HepG2 (cell line): ENCODE measurements around the gene LRRC51. TPM values are rescaled to one million over a fixed set of nuclear protein-coding genes. Genes with fewer than 3 reads are reported as not detected.

Experiments used
- ATAC-seq: fragments of 200-7000 bp; cut with Tn5 transposase; 3 replicates; pipeline ENCODE4 v1.9.1; 2020; ENCODE audit warnings: mild to moderate bottlenecking, moderate library complexity
- BruUV-seq: library from RNA; stranded (reverse); fragments of 400-500 nt; replicated peaks from 2 replicates; lab custom pipeline; 2021; lab: Mats Ljungman, UMichigan
- CTCF ChIA-PET: fragments of 300-600 bp; formaldehyde crosslinking; extraction: SDS; loops from one replicate; lab custom pipeline; 2021; ENCODE audit warnings: low total read pairs, inconsistent platforms, low intra/inter-chr PET ratio; lab: Yijun Ruan, JAX
- POLR2A ChIA-PET: fragments of 350-600 bp; sonication (Branson Sonifier 250); formaldehyde crosslinking; loops from one replicate; lab custom pipeline; 2020; ENCODE audit warnings: antibody characterized with exemption, inconsistent platforms; lab: Yijun Ruan, JAX
- DNase-seq: peaks from one replicate; pipeline ENCODE4 v3.0.0-alpha.2; 2015; ENCODE audit warnings: low spot score
- FAIRE-seq: peaks from 3 replicates; lab custom pipeline; 2011; peaks lifted over from hg19 to GRCh38; lab: Jason Lieb, UNC
- H2AFZ ChIP-seq: one replicate; pipeline ENCODE4 v1.6.1; 2011; ENCODE audit warnings: low read length, inconsistent platforms
- H3K27ac ChIP-seq: fragments of 300-600 bp; 3 replicates; pipeline ENCODE4 v1.8.0; 2011; ENCODE audit warnings: mixed run types, mild to moderate bottlenecking, mixed read lengths, low read length, inconsistent platforms; ENCODE audit not compliant: insufficient read depth; ENCODE audit errors: extremely low read length
- H3K27me3 ChIP-seq, 2 experiments: fragments of 200-600 bp in 1 of 2; 2 replicates in 1 of 2; 3 replicates in 1 of 2; pipeline versions ENCODE4 v1.6.0 to v1.8.0; 2011; ENCODE audit warnings: low read length in 2 of 2, mild to moderate bottlenecking in 2 of 2, moderate library complexity in 2 of 2, inconsistent platforms in 1 of 2; ENCODE audit not compliant: insufficient read depth in 2 of 2, control insufficient read depth in 1 of 2
- H3K36me3 ChIP-seq, 2 experiments: fragments of 200-600 bp in 1 of 2; replicated peaks in 1 of 2; 2 replicates in 1 of 2; 3 replicates in 1 of 2; pipeline versions ENCODE4 v1.5.1 to v1.8.0; 2011; ENCODE audit warnings: low read length in 2 of 2, inconsistent platforms in 1 of 2; ENCODE audit not compliant: insufficient read depth in 2 of 2, control insufficient read depth in 1 of 2
- H3K4me1 ChIP-seq: 2 replicates; pipeline ENCODE4 v1.5.1; 2012; ENCODE audit warnings: low read length, inconsistent platforms; ENCODE audit not compliant: insufficient read depth
- H3K4me2 ChIP-seq: 2 replicates; pipeline ENCODE4 v1.6.0; 2011; ENCODE audit warnings: low read depth, low read length, inconsistent platforms
- H3K4me3 ChIP-seq, 3 experiments: fragments of 200-600 bp in 1 of 3; sonication (generic), shearing (Covaris generic) in 1 of 3; replicated peaks in 1 of 3; 2 replicates each; pipeline ENCODE4 v1.5.1; 2011 to 2016; ENCODE audit warnings: low read length in 3 of 3, inconsistent platforms in 2 of 3, low read depth in 2 of 3, mild to moderate bottlenecking in 2 of 3, control low read depth in 1 of 3, mixed read lengths in 1 of 3; ENCODE audit not compliant: insufficient read depth in 1 of 3
- H3K79me2 ChIP-seq: one replicate; pipeline ENCODE4 v1.6.1; 2011; ENCODE audit warnings: low read length, inconsistent platforms; ENCODE audit not compliant: insufficient read depth
- H3K9ac ChIP-seq: 2 replicates; pipeline ENCODE4 v1.6.0; 2011; ENCODE audit warnings: mild to moderate bottlenecking, low read depth, low read length, inconsistent platforms; ENCODE audit not compliant: insufficient read depth
- H3K9me3 ChIP-seq: 2 replicates; pipeline ENCODE4 v1.5.1; 2012; ENCODE audit warnings: mild to moderate bottlenecking, low read length
- H4K20me1 ChIP-seq: 2 replicates; pipeline ENCODE4 v1.6.0; 2011; ENCODE audit warnings: inconsistent platforms, mild to moderate bottlenecking, low read length, moderate library complexity; ENCODE audit not compliant: insufficient read depth
- RFX3 ChIP-seq: IDR thresholded peaks from 2 replicates; pipeline ENCODE4 v1.6.1; 2016; ENCODE audit warnings: missing biosample characterization, missing genetic modification reagents
- SIX1 ChIP-seq: sonication (generic); formaldehyde crosslinking; IDR thresholded peaks from 2 replicates; pipeline ENCODE4 v1.4.0; 2020; ENCODE audit warnings: missing genetic modification reagents, borderline replicate concordance
- SOX13 ChIP-seq, 3 experiments: fragments of 450-650 bp in 1 of 3; sonication (generic) in 1 of 3; formaldehyde crosslinking in 1 of 3; IDR thresholded peaks in 2 of 3; conservative IDR thresholded peaks in 1 of 3; 2 replicates each; pipeline versions ENCODE4 v1.5.0 to v1.6.1; 2016 to 2020; ENCODE audit warnings: antibody characterized with exemption in 1 of 3, mild to moderate bottlenecking in 1 of 3, missing compliant biosample characterization in 1 of 3, missing genetic modification reagents in 1 of 3, moderate library complexity in 1 of 3
- TAF1 ChIP-seq: sonication (generic); formaldehyde crosslinking; IDR thresholded peaks from 2 replicates; pipeline ENCODE4 v1.4.0; 2020; ENCODE audit warnings: missing genetic modification reagents
- WIZ ChIP-seq: sonication (generic); formaldehyde crosslinking; IDR thresholded peaks from 2 replicates; pipeline ENCODE4 v1.5.1; 2020; ENCODE audit warnings: mild to moderate bottlenecking, missing genetic modification reagents
- ZNF24 ChIP-seq: fragments of 450-650 bp; IDR thresholded peaks from 2 replicates; pipeline ENCODE4 v1.6.1; 2017; ENCODE audit warnings: antibody characterized with exemption, mild to moderate bottlenecking
- ZNF331 ChIP-seq: sonication (generic); formaldehyde crosslinking; IDR thresholded peaks from 2 replicates; pipeline ENCODE4 v1.4.0; 2020; ENCODE audit warnings: missing genetic modification reagents
- ZNF83 ChIP-seq: sonication (generic); formaldehyde crosslinking; IDR thresholded peaks from 2 replicates; pipeline ENCODE4 v1.4.0; 2020; ENCODE audit warnings: missing genetic modification reagents, mild to moderate bottlenecking, borderline replicate concordance
- WGBS: methylation state at CpG from one replicate; pipeline ENCODE4 v1.1.6; 2017; ENCODE audit warnings: low lambda C conversion rate; 5-methylcytosine and 5-hydroxymethylcytosine counted together
- in situ Hi-C: cut with HindIII; loops from 2 replicates; pipeline ENCODE4 v1.10.0; 2017; ENCODE audit warnings: low pct_unique_long_range_greater_than_20kb; ENCODE audit not compliant: extremely low pct_ligation_motif_present
- intact Hi-C: fragments of 100-400 bp; cut with micrococcal nuclease; formaldehyde crosslinking; loops from one replicate; pipeline ENCODE4 v1.10.0; 2022; ENCODE audit not compliant: unreplicated experiment
- polyA plus RNA-seq, 8 experiments: library from polyadenylated mRNA; depleted of rRNA in 3 of 8; stranded (reverse) in 7 of 8; unstranded in 1 of 8; fragments of >200 nt; fragmentation: Illumina TruSeq in 4 of 8; extraction: Trizol in 4 of 8; gene quantifications; 2 replicates each; pipeline versions ENCODE4 v1.2.1 to v1.2.3, GENCODE V29; 2011 to 2016; ENCODE audit warnings: low read depth in 4 of 8, missing spikeins in 1 of 8, mixed read lengths in 1 of 8; ENCODE audit not compliant: insufficient read depth in 1 of 8
- total RNA-seq, 5 experiments: library from RNA; depleted of rRNA; stranded (reverse); fragments of >200 nt; fragmentation: Illumina TruSeq; extraction: Trizol; gene quantifications; 2 replicates each; pipeline ENCODE4 v1.2.3, GENCODE V29; 2016; ENCODE audit warnings: low read depth in 1 of 5
- TF ChIP-seq, protein P1 (sequence below): sonication (generic); formaldehyde crosslinking; IDR thresholded peaks from 2 replicates; pipeline ENCODE4 v1.5.1; 2020; ENCODE audit warnings: missing genetic modification reagents, mild to moderate bottlenecking, borderline replicate concordance
- TF ChIP-seq, protein P2 (sequence below): sonication (generic); formaldehyde crosslinking; IDR thresholded peaks from 2 replicates; pipeline ENCODE4 v1.4.0; 2020; ENCODE audit warnings: low read depth, missing genetic modification reagents

The LRRC51 gene
- total and polyA plus RNA-seq, 2 of the 13 experiments (the other 11 are each of a cell fraction or from before 2014, with no cell fraction given), result 5.3 to 6.0 TPM

DNA sequence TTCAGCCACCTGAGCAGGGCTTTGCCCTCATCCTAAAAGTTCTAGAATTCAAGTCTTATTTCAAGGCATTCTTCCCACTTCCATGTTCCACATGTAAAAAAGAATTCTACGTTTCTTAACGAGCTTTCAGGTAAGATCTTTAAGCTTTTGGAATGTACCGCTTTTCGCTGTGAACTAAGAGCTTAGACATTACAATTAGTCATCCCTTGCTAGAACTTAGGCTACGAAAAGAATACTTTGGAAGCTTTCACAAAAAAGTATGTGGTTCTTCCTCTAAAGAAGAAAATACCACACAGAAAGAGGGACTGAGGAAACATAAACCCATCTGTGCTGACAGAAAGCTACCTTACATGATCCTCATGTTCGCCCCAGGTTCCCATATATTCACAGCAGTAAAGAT, 2.2 kb upstream of the LRRC51 start:
- ATAC-seq (no peak), DNase-seq (no peak), FAIRE-seq (no peak)
- Histone ChIP-seq H3K9ac (peak overlapping the region; percentile 77), H3K4me1 (peaks cover 24% of the 10 kb centered on the region), H2AFZ (no peak overlapping the region), H3K4me3 (peak overlapping the region; percentile 71 to 92 (median 83); a peak in 4 of 6 replicates), H4K20me1 (no peaks in the 10 kb centered on the region), H3K27me3 (no peaks in the 10 kb centered on the region; a peak in 1 of 5 replicates), H3K4me2 (peak overlapping the region; percentile 82), H3K9me3 (no peaks in the 10 kb centered on the region), H3K79me2 (peaks cover 57% of the 10 kb centered on the region), H3K27ac (peak overlapping the region; percentile 86), H3K36me3 (peaks cover 0 to 10% of the 10 kb centered on the region in 2 experiments; a peak in 3 of 5 replicates)
- 81% methylated on average over 6 of the region's 6 CpGs for WGBS
- intact Hi-C loops (no loop called here), in situ Hi-C loops (no loop called here)
- ChIA-PET CTCF (no interaction called here), POLR2A (interaction anchor here (1.2 to 2.5 kb wide), 2 partner anchors 22 to 37 kb away, joined by 3 to 18 read pairs; no protein-coding TSS in a partner anchor)
- no peak for TF ChIP-seq ZNF83 (CRISPR knock-in tag)
- no peak for TF ChIP-seq ZNF24
- BruUV-seq, result TSS peak; percentile 53

DNA sequence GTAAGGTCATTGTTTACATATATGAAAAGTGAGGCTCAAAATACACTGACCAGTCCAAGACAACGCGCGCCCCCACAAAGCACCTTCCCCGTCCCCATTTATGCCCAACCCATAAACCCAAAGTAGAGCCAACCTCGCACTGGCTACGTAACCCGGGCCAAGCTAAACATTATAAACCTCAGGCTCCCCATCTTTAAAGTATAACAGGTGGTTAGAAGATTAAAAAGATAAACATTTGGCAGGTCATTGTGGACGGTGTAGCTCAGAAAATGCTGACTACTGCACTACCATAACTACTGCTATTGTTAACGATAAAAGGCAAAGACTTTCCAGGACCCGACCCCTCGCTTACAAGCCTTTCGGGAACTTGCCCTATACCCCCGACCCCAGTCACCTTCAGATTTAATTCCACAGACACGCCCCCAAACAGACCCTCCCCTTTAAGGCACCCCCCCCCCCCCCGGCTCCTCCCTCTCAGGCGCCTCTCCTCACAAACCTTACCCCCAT, 778 bp upstream of the LRRC51 start:
- peaks cover 47% of the 10 kb centered on the region for H3K79me2 ChIP-seq
- peaks cover 0 to 10% of the 10 kb centered on the region in 2 experiments; a peak in 2 of 5 replicates for H3K36me3 ChIP-seq
- H3K27me3 ChIP-seq, result no peaks in the 10 kb centered on the region; a peak in 1 of 5 replicates
- FAIRE-seq, result no peak
- H2AFZ ChIP-seq, result peak overlapping the region; percentile 44
- in situ Hi-C loops (no loop called here), intact Hi-C loops (loop anchor here (1.0 to 2.0 kb wide), 2 partner anchors 23 to 39 kb away; partner anchors contain the start of gene LAMTOR1)
- no peak for DNase-seq
- BruUV-seq, result no TSS peak
- ChIA-PET POLR2A (interaction anchor here (0.7 to 0.9 kb wide), 2 partner anchors 13 to 158 kb away, joined by 4 read pairs; no protein-coding TSS in a partner anchor), CTCF (no interaction called here)
- peak overlapping the region; percentile 82 for H3K4me2 ChIP-seq
- peak overlapping the region; percentile 71 to 92 (median 83) for H3K4me3 ChIP-seq
- peak; percentile 5 for ATAC-seq
- H3K9me3 ChIP-seq, result no peaks in the 10 kb centered on the region
- peaks cover 24% of the 10 kb centered on the region for H3K4me1 ChIP-seq
- WGBS, result 0% methylated on average over 16 of the region's 16 CpGs
- peak overlapping the region; percentile 86 for H3K27ac ChIP-seq
- peak overlapping the region; percentile 77 for H3K9ac ChIP-seq
- no peaks in the 10 kb centered on the region for H4K20me1 ChIP-seq
- TF ChIP-seq, protein P1, sequence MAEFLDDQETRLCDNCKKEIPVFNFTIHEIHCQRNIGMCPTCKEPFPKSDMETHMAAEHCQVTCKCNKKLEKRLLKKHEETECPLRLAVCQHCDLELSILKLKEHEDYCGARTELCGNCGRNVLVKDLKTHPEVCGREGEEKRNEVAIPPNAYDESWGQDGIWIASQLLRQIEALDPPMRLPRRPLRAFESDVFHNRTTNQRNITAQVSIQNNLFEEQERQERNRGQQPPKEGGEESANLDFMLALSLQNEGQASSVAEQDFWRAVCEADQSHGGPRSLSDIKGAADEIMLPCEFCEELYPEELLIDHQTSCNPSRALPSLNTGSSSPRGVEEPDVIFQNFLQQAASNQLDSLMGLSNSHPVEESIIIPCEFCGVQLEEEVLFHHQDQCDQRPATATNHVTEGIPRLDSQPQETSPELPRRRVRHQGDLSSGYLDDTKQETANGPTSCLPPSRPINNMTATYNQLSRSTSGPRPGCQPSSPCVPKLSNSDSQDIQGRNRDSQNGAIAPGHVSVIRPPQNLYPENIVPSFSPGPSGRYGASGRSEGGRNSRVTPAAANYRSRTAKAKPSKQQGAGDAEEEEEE (CRISPR knock-in tag), result no peak
- TF ChIP-seq SIX1 (CRISPR knock-in tag), result no peak
- no peak for TF ChIP-seq WIZ (CRISPR knock-in tag)
- TF ChIP-seq ZNF331 (CRISPR knock-in tag), result no peak
- no peak for TF ChIP-seq RFX3 (CRISPR knock-in tag)
- no peak for TF ChIP-seq TAF1
- no peak for TF ChIP-seq SOX13 (IDR thresholded peaks at IDR 0.05)
- TF ChIP-seq SOX13 (CRISPR knock-in tag; conservative IDR thresholded peaks at IDR 0.05 in 1 of 2, IDR thresholded peaks at IDR 0.05 in 1 of 2), result no peak
- TF ChIP-seq, protein P2, sequence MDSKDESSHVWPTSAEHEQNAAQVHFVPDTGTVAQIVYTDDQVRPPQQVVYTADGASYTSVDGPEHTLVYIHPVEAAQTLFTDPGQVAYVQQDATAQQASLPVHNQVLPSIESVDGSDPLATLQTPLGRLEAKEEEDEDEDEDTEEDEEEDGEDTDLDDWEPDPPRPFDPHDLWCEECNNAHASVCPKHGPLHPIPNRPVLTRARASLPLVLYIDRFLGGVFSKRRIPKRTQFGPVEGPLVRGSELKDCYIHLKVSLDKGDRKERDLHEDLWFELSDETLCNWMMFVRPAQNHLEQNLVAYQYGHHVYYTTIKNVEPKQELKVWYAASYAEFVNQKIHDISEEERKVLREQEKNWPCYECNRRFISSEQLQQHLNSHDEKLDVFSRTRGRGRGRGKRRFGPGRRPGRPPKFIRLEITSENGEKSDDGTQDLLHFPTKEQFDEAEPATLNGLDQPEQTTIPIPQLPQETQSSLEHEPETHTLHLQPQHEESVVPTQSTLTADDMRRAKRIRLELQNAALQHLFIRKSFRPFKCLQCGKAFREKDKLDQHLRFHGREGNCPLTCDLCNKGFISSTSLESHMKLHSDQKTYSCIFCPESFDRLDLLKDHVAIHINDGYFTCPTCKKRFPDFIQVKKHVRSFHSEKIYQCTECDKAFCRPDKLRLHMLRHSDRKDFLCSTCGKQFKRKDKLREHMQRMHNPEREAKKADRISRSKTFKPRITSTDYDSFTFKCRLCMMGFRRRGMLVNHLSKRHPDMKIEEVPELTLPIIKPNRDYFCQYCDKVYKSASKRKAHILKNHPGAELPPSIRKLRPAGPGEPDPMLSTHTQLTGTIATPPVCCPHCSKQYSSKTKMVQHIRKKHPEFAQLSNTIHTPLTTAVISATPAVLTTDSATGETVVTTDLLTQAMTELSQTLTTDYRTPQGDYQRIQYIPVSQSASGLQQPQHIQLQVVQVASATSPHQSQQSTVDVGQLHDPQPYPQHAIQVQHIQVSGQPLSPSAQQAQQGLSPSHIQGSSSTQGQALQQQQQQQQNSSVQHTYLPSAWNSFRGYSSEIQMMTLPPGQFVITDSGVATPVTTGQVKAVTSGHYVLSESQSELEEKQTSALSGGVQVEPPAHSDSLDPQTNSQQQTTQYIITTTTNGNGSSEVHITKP (CRISPR knock-in tag), result no peak
